ENCODE measurements around the gene NEK9.

GRCh38 chr14:75165586-75166391 is 38.9 kb upstream of the NEK9 start:
- no peak for TF ChIP-seq CTCF (IDR thresholded peaks at IDR 0.05)
- TF ChIP-seq ZFX (IDR thresholded peaks at IDR 0.05; ENCODE audit: borderline replicate concordance) = no peak

All from 22Rv1 (cell line).